Measurements from ENCODE around the gene TNPO1. TPM values are rescaled to one million over a fixed set of nuclear protein-coding genes. Genes with fewer than 3 reads are reported as not detected.

Gene TNPO1
- total and polyA plus RNA-seq, 2 of the 8 experiments (the other 6 are each of a cell fraction or from before 2014, with no cell fraction given) = 38.5 to 211 TPM

DNA sequence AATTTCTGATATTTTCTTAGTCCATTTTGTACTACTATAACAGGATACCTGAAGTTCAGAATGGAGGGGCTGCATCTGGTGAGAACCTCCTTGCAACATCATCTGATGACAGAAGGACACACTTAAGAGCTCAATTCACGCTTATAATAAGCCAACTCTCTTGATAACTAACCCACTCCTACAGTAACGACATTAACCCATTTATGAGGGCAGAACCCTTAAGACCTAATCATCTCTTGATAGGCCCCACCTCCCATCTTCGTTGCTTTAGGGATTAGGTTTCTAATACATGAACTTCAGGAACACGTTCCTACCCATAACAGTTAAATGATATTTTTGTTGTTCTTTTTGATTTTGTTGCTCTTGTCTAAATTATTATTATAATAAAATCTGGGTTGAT is 69.4 kb downstream of the TNPO1 start (continued):
- TF ChIP-seq BRCA1 (IDR thresholded peaks at IDR 0.05; ENCODE audit: low read depth, low read length) (no peak), RXRA (IDR thresholded peaks at IDR 0.05; ENCODE audit: insufficient read depth, low read depth, low read length) (no peak), SP2 (IDR thresholded peaks at IDR 0.05; ENCODE audit: low read length) (no peak), BCL11A (IDR thresholded peaks at IDR 0.05; ENCODE audit: low read depth in 2 of 2, low read length in 2 of 2) (no peak), PHF8 (conservative IDR thresholded peaks at IDR 0.05; ENCODE audit: low read depth, low read length) (no peak)

Measured in H1 (cell line).